Measurements from ENCODE around the gene SIX6. TPM values are rescaled to one million over a fixed set of nuclear protein-coding genes. Genes with fewer than 3 reads are reported as not detected.

SIX6 gene
- total RNA-seq, 4 donors from 2014 or later, result not detected

DNA sequence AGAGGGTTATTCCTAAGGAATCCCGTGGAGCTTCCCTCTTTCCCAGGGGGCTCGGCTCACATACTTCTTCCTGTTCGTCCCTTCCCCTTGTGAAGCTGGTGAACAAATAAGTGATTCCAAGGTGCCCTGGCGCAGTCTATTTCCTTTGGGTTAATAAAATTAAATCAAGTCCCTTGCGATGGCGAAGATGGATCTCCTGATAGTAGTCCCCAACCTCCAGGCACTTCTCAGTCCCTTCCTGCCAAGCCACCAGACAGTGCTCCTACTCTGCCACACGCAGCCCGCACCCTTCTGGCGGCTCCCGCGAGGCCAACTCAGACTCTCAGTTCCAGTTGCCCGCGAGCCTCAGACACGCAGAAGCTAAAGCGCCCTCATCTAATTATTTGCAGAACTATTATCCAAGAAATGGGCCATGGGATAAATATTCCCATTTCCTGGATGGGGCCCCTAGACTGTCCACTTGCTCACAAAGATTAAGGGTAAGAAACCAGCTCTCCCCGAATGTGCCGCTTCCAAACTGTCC lies 2.4 kb upstream of the SIX6 start:
- no peaks in the 10 kb centered on the region for H3K9me3 ChIP-seq
- no peak for TF ChIP-seq POLR2A (IDR thresholded peaks at IDR 0.05)
- TF ChIP-seq, protein P1, sequence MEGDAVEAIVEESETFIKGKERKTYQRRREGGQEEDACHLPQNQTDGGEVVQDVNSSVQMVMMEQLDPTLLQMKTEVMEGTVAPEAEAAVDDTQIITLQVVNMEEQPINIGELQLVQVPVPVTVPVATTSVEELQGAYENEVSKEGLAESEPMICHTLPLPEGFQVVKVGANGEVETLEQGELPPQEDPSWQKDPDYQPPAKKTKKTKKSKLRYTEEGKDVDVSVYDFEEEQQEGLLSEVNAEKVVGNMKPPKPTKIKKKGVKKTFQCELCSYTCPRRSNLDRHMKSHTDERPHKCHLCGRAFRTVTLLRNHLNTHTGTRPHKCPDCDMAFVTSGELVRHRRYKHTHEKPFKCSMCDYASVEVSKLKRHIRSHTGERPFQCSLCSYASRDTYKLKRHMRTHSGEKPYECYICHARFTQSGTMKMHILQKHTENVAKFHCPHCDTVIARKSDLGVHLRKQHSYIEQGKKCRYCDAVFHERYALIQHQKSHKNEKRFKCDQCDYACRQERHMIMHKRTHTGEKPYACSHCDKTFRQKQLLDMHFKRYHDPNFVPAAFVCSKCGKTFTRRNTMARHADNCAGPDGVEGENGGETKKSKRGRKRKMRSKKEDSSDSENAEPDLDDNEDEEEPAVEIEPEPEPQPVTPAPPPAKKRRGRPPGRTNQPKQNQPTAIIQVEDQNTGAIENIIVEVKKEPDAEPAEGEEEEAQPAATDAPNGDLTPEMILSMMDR (IDR thresholded peaks at IDR 0.05), result no peak
- H3K27ac ChIP-seq, result no peak overlapping the region
- H3K4me1 ChIP-seq, result peaks cover 0 to 24% (median 0%) of the 10 kb centered on the region in 4 donors
- DNase-seq, result no peak
- peaks cover 0 to 57% of the 10 kb centered on the region in 2 donors for H3K27me3 ChIP-seq
- no peaks in the 10 kb centered on the region for H3K36me3 ChIP-seq
- H3K4me3 ChIP-seq, result no peak overlapping the region

DNA sequence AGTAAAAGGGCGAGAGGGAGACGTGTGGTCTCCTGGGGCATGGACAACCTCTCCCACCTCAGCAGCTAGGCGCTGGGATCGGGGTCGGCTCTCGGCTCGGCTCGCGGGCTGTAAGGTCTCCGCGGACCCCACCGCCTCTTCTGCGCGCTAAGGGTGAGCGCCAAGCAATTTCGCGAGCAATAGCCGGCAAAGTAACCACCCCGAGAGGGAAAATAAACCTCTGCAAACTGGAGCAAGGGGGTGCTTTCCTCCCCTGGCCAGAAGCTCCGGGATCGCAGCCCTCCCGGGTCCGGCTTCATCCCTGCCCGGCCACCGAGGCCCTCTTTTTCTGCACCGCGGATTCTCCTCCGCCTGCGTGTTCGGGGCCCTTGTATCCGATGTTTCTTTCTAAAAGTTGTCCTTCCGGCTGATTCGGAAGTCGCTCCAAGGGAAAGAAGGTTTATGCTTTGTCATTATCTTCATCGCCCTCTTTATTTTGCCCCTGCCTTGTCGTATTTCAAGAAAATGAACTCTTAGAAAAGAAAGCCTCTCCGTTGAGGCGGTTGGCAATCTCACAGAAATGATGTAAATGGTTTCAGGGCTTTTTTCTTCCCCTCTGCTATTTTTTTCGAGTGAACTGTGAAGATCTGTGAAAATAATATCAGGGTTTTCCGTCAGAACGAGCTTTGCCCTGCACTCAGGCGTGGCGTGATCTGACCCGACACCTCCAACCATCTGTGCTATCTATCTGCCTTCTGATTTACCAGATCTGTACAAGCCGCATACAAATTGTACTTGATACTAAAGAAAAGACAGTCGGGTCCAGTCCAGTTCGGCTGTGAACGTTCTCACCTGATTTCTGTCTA lies 1.7 kb upstream of the SIX6 start:
- no peak overlapping the region for H3K4me3 ChIP-seq
- no peaks in the 10 kb centered on the region for H3K36me3 ChIP-seq
- DNase-seq, result no peak
- H3K27me3 ChIP-seq, result peaks cover 0 to 63% of the 10 kb centered on the region in 2 donors
- no peak for TF ChIP-seq POLR2A (IDR thresholded peaks at IDR 0.05)
- TF ChIP-seq, protein P1 (IDR thresholded peaks at IDR 0.05), result no peak
- H3K9me3 ChIP-seq, result no peaks in the 10 kb centered on the region
- H3K27ac ChIP-seq, result no peak overlapping the region
- H3K4me1 ChIP-seq, result peaks cover 0 to 24% (median 0%) of the 10 kb centered on the region in 4 donors

DNA sequence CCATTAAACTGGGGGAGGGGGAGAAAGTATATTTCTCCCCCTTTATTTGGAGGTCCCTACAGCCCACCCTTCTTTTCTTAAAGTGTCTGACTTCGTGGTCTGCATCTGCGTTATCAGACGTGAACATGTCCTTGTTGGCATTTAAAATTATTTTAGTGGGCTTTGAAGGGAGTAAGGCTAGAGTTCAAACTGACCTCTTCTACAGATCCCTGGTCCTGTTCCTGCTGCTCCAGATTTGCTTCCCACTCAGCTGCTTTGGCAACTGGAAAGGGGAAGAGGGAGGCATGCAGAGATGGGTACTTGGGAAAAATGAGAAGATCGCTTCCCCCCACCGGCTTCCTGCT lies 611 bp upstream of the SIX6 start:
- no peaks in the 10 kb centered on the region for H3K36me3 ChIP-seq
- DNase-seq, result no peak
- no peak overlapping the region for H3K27ac ChIP-seq
- peaks cover 0 to 24% (median 0%) of the 10 kb centered on the region in 4 donors for H3K4me1 ChIP-seq
- no peaks in the 10 kb centered on the region for H3K9me3 ChIP-seq
- H3K27me3 ChIP-seq, result peaks cover 0 to 74% of the 10 kb centered on the region in 2 donors
- H3K4me3 ChIP-seq, result no peak overlapping the region
- TF ChIP-seq, protein P1 (IDR thresholded peaks at IDR 0.05), result no peak
- no peak for TF ChIP-seq POLR2A (IDR thresholded peaks at IDR 0.05)

DNA sequence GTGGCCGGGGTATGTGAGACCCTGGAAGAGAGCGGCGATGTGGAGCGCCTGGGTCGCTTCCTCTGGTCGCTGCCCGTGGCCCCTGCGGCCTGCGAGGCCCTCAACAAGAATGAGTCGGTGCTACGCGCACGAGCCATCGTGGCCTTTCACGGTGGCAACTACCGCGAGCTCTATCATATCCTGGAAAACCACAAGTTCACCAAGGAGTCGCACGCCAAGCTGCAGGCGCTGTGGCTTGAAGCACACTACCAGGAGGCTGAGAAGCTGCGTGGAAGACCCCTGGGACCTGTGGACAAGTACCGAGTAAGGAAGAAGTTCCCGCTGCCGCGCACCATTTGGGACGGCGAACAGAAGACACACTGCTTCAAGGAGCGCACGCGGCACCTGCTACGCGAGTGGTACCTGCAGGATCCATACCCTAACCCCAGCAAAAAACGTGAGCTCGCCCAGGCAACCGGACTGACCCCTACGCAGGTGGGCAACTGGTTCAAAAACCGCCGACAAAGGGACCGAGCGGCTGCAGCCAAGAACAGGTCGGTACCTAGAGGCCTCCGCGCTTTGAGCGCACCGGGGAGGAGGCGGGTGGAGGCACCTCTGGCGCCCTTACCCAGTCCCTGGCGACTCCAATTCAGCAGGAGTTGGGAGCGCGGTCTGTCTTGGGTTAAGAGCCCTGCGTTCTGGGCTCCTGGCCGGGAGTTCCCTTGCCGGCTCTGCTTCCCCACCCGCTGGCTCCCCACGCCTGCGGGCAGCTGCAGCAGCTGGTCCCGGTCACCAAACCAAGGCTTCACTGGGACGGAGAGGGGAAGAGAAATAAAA lies 700 bp downstream of the SIX6 start:
- Histone ChIP-seq H3K9me3 (no peaks in the 10 kb centered on the region), H3K27ac (no peak overlapping the region), H3K4me3 (no peak overlapping the region), H3K36me3 (no peaks in the 10 kb centered on the region), H3K4me1 (peaks cover 0 to 27% (median 0%) of the 10 kb centered on the region in 4 donors), H3K27me3 (peaks cover 0 to 88% of the 10 kb centered on the region in 2 donors)
- TF ChIP-seq POLR2A (IDR thresholded peaks at IDR 0.05), result no peak
- TF ChIP-seq, protein P1 (IDR thresholded peaks at IDR 0.05), result no peak
- DNase-seq, result no peak

DNA sequence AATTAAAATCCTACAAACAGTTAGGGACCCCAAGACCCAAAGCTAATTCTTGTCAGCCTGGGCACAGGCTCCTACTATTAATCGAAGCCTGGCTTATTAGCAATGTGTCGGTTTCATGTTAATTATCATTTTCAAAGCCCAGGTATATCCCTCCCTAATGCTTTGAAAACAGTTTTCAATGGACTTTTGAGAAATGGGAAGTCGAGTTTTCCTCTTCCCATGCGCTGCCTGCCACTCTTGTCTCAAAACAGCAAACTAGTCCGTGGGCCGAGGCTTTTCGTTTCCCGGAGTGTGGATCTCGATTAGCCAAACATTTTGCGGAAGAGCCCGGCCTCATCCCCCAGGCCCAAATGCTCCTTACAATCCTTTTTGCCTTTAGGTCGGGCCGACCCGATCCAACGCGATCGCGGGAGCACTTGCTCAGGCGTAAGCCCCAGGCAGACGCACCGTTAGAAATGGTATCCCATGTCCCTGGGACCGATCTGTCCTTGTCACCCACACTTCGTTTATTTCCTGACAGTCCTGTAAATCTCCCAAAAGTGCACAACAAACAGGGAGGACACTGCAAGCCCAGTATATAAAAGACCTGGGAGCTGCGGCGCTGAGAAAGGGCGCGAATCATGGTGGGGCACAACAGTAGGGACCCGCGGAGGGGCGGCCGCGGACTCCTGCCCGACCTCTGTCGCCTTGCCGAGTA lies 1.5 kb downstream of the SIX6 start:
- no peaks in the 10 kb centered on the region for H3K36me3 ChIP-seq
- H3K4me1 ChIP-seq, result peaks cover 0 to 34% (median 0%) of the 10 kb centered on the region in 4 donors
- H3K27ac ChIP-seq, result no peak overlapping the region
- no peak overlapping the region for H3K4me3 ChIP-seq
- H3K27me3 ChIP-seq, result peaks cover 0 to 94% of the 10 kb centered on the region in 2 donors
- DNase-seq, result no peak
- H3K9me3 ChIP-seq, result peaks cover 0 to under 1% (median 0%) of the 10 kb centered on the region in 4 donors
- no peak for TF ChIP-seq POLR2A (IDR thresholded peaks at IDR 0.05)
- TF ChIP-seq, protein P1 (IDR thresholded peaks at IDR 0.05), result no peak

Data from Peyer's patch (tissue), 4 donors.